Stimulated activated CD4-positive, alpha-beta T cell treated with anti-CD3 and anti-CD28 coated beads, Interleukin-12 subunit alpha, Interleukin-12 subunit beta, amount 100 ng/mL, for 24 hours (primary cell): ENCODE data around the gene PTPRD.

Experiments used
- DNase-seq, 2 experiments: peaks; one replicate each; pipeline ENCODE4 v3.0.0-alpha.2; 2020; ENCODE audit warnings: low read depth in 2 of 2

PTPRD gene

GRCh38 chr9:10268531-10269485, 344.0 kb downstream of the PTPRD start:
- DNase-seq, result no peak

GRCh38 chr9:10265153-10265631, 347.6 kb downstream of the PTPRD start:
- no peak for DNase-seq

GRCh38 chr9:10260501-10260900, 352.3 kb downstream of the PTPRD start:
- DNase-seq, result no peak

- DNase-seq, result no peak
Observed at GRCh38 chr9:10259668-10260067, 353.1 kb downstream of the PTPRD start.

- DNase-seq, result no peak
Observed at GRCh38 chr9:10255758-10256157, 357.0 kb downstream of the PTPRD start.

- DNase-seq, result no peak
Observed at GRCh38 chr9:10254338-10254737, 358.5 kb downstream of the PTPRD start.

- DNase-seq, result no peak
Observed at GRCh38 chr9:10253341-10253740, 359.5 kb downstream of the PTPRD start.

- no peak for DNase-seq
Observed at GRCh38 chr9:10252174-10252573, 360.6 kb downstream of the PTPRD start.

GRCh38 chr9:10251490-10251889, 361.3 kb downstream of the PTPRD start:
- no peak for DNase-seq

- DNase-seq, result no peak
Observed at GRCh38 chr9:10250219-10250618, 362.6 kb downstream of the PTPRD start.

- DNase-seq, result no peak
Observed at GRCh38 chr9:10248890-10249289, 363.9 kb downstream of the PTPRD start.

- no peak for DNase-seq
Observed at GRCh38 chr9:10242255-10242654, 370.5 kb downstream of the PTPRD start.

- DNase-seq, result no peak
Observed at GRCh38 chr9:10238087-10238486, 374.7 kb downstream of the PTPRD start.

- no peak for DNase-seq
Observed at GRCh38 chr9:10237584-10237983, 375.2 kb downstream of the PTPRD start.

- DNase-seq, result no peak
Observed at GRCh38 chr9:10236161-10236560, 376.6 kb downstream of the PTPRD start.

GRCh38 chr9:10235376-10235775, 377.4 kb downstream of the PTPRD start:
- no peak for DNase-seq

- no peak for DNase-seq
Observed at GRCh38 chr9:10232352-10232930, 380.4 kb downstream of the PTPRD start.

- no peak for DNase-seq
Observed at GRCh38 chr9:10230512-10230911, 382.3 kb downstream of the PTPRD start.

- no peak for DNase-seq
Observed at GRCh38 chr9:10228082-10228481, 384.7 kb downstream of the PTPRD start.

- no peak for DNase-seq
Observed at GRCh38 chr9:10226996-10227395, 385.8 kb downstream of the PTPRD start.

- no peak for DNase-seq
Observed at GRCh38 chr9:10212702-10213101, 400.1 kb downstream of the PTPRD start.

- DNase-seq, result no peak
Observed at GRCh38 chr9:10208691-10209069, 404.1 kb downstream of the PTPRD start.

GRCh38 chr9:10204276-10204675, 408.5 kb downstream of the PTPRD start:
- no peak for DNase-seq
